ENCODE results near the gene MTUS2. TPM values are rescaled to one million over a fixed set of nuclear protein-coding genes. Genes with fewer than 3 reads are reported as not detected.
"Not testable (repeated sequence)": the region's sequence is repeated elsewhere in the genome, so short reads cannot be mapped to it uniquely, and the experiment has no call there.

Gene MTUS2
- total and polyA plus RNA-seq, 2 donors (not counting 3 experiments of a cell fraction or from before 2014, with no cell fraction given): not detected

DNA sequence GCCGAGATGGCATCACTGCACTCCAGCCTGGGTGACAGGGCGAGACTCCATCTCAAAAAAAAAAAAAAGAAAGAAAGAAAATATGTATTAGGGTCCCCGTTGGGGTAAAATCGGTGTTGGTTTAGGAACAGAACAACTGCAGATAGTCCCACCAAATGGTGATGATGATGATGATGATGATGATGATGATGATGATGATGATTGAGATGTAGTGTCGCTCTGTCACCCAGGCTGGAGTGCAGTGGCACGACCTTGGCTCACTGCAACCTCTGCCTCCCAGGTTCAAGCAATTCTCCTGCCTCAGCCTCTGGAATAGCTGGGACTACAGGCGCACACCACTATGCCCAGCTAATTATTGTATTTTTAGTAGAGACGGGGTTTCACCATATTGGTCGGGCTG lies 570.5 kb downstream of the MTUS2 start:
- H3K9me3 ChIP-seq (replicated peaks; ENCODE audit: control insufficient read depth, insufficient read depth, low read length); CTCF ChIA-PET; H4K20me1 ChIP-seq (replicated peaks; ENCODE audit: control insufficient read depth, extremely low read depth, insufficient read depth, low read length); dilution Hi-C loops (cut with MboI; ENCODE audit: extremely low pct_ligation_motif_present, low sequenced_read_pairs); DNase-seq (ENCODE audit: low read depth, low spot score); H3K9me1 ChIP-seq (replicated peaks; ENCODE audit: control insufficient read depth, extremely low read depth, insufficient read depth, low read length); H3K36me3 ChIP-seq (ENCODE audit: control insufficient read depth in 2 of 2, extremely low read depth in 1 of 2, insufficient read depth in 2 of 2, low read length in 2 of 2); H3K4me3 ChIP-seq (replicated peaks in 1 of 3; ENCODE audit: insufficient read depth in 1 of 3, low read depth in 1 of 3, low read length in 3 of 3); intact Hi-C loops (cut with micrococcal nuclease); POLR2A ChIA-PET; H3K27me3 ChIP-seq (ENCODE audit: control insufficient read depth in 2 of 2, insufficient read depth in 2 of 2, low read length in 2 of 2); BruUV-seq (replicated peaks); H3K4me2 ChIP-seq (ENCODE audit: insufficient read depth, low read length); H2AFZ ChIP-seq (ENCODE audit: low read depth, low read length); H3K27ac ChIP-seq (ENCODE audit: insufficient read depth, low read depth, low read length); H3K4me1 ChIP-seq (ENCODE audit: control insufficient read depth, extremely low read depth, insufficient read depth, low read length); FAIRE-seq; H3K9ac ChIP-seq (replicated peaks; ENCODE audit: extremely low read depth, insufficient read depth, low read length); H3K79me2 ChIP-seq (ENCODE audit: control insufficient read depth, insufficient read depth, low read length): not testable (repeated sequence)

- ChIA-PET CTCF (no interaction called here), POLR2A (no interaction called here)
- Histone ChIP-seq H3K9ac (replicated peaks; ENCODE audit: extremely low read depth, insufficient read depth, low read length) (no peak overlapping the region), H3K27ac (ENCODE audit: insufficient read depth, low read depth, low read length) (no peak overlapping the region), H3K9me1 (replicated peaks; ENCODE audit: control insufficient read depth, extremely low read depth, insufficient read depth, low read length) (no peaks in the 10 kb centered on the region), H3K27me3 (ENCODE audit: control insufficient read depth in 2 of 2, insufficient read depth in 2 of 2, low read length in 2 of 2) (peaks cover 0 to 2% of the 10 kb centered on the region in 2 experiments), H3K4me2 (ENCODE audit: insufficient read depth, low read length) (no peak overlapping the region), H2AFZ (ENCODE audit: low read depth, low read length) (no peak overlapping the region), H4K20me1 (replicated peaks; ENCODE audit: control insufficient read depth, extremely low read depth, insufficient read depth, low read length) (no peaks in the 10 kb centered on the region), H3K79me2 (ENCODE audit: control insufficient read depth, insufficient read depth, low read length) (no peaks in the 10 kb centered on the region), H3K36me3 (ENCODE audit: control insufficient read depth in 2 of 2, extremely low read depth in 1 of 2, insufficient read depth in 2 of 2, low read length in 2 of 2) (no peaks in the 10 kb centered on the region), H3K4me3 (replicated peaks in 1 of 3; ENCODE audit: insufficient read depth in 1 of 3, low read depth in 1 of 3, low read length in 3 of 3) (no peak overlapping the region), H3K9me3 (replicated peaks; ENCODE audit: control insufficient read depth, insufficient read depth, low read length) (no peaks in the 10 kb centered on the region), H3K4me1 (ENCODE audit: control insufficient read depth, extremely low read depth, insufficient read depth, low read length) (no peaks in the 10 kb centered on the region)
- intact Hi-C loops (cut with micrococcal nuclease): no loop called here
- FAIRE-seq: no peak
- DNase-seq (ENCODE audit: low read depth, low spot score): no peak
- TF ChIP-seq JUN (IDR thresholded peaks at IDR 0.05; ENCODE audit: borderline replicate concordance, insufficient read depth, insufficient read length, low read depth): no peak
- no peak for TF ChIP-seq EZH2 (IDR thresholded peaks at IDR 0.05; ENCODE audit: borderline replicate concordance, low read depth, low read length, severe bottlenecking)
- TF ChIP-seq, protein P1, sequence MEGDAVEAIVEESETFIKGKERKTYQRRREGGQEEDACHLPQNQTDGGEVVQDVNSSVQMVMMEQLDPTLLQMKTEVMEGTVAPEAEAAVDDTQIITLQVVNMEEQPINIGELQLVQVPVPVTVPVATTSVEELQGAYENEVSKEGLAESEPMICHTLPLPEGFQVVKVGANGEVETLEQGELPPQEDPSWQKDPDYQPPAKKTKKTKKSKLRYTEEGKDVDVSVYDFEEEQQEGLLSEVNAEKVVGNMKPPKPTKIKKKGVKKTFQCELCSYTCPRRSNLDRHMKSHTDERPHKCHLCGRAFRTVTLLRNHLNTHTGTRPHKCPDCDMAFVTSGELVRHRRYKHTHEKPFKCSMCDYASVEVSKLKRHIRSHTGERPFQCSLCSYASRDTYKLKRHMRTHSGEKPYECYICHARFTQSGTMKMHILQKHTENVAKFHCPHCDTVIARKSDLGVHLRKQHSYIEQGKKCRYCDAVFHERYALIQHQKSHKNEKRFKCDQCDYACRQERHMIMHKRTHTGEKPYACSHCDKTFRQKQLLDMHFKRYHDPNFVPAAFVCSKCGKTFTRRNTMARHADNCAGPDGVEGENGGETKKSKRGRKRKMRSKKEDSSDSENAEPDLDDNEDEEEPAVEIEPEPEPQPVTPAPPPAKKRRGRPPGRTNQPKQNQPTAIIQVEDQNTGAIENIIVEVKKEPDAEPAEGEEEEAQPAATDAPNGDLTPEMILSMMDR (IDR thresholded peaks at IDR 0.05; ENCODE audit: extremely low read depth in 1 of 2, insufficient read depth in 1 of 2, low read depth in 1 of 2, low read length in 2 of 2): no peak
- dilution Hi-C loops (cut with MboI; ENCODE audit: extremely low pct_ligation_motif_present, low sequenced_read_pairs): no loop called here
- no TSS peak for BruUV-seq (replicated peaks)
Measured at GRCh38 chr13:29396446-29396845, 576.3 kb downstream of the MTUS2 start.
